HepG2 (cell line): Measurements from ENCODE around the gene ANXA5.

Experiments
- ARNT ChIP-seq: fragments of 450-650 bp; IDR thresholded peaks from 2 replicates; pipeline ENCODE4 v1.6.1; 2017
- DNMT1 ChIP-seq: sonication (generic); formaldehyde crosslinking; IDR thresholded peaks from 2 replicates; pipeline ENCODE4 v1.5.1; 2020; ENCODE audit warnings: mild to moderate bottlenecking, missing genetic modification reagents
- FOXA1 ChIP-seq, 2 experiments: fragments of 450-650 bp in 1 of 2; sonication (generic) in 1 of 2; formaldehyde crosslinking in 1 of 2; IDR thresholded peaks; 2 replicates each; pipeline versions ENCODE4 v1.4.0 to v1.6.1; 2016 to 2020; ENCODE audit warnings: missing genetic modification reagents in 1 of 2
- GABPA ChIP-seq, 2 experiments: IDR thresholded peaks; 2 replicates each; pipeline ENCODE4 v1.6.1; 2011 to 2016; ENCODE audit warnings: low read depth in 2 of 2, low read length in 1 of 2, missing biosample characterization in 1 of 2, missing genetic modification characterization in 1 of 2
- POLR2A ChIP-seq, 2 experiments: IDR thresholded peaks; 2 replicates each; pipeline ENCODE4 v1.6.1; 2011; ENCODE audit warnings: low read depth in 2 of 2, low read length in 2 of 2, mild to moderate bottlenecking in 1 of 2, moderate library complexity in 1 of 2; ENCODE audit not compliant: insufficient read depth in 1 of 2
- POLR2AphosphoS2 ChIP-seq: IDR thresholded peaks from 2 replicates; pipeline ENCODE4 v1.6.1; 2011; ENCODE audit warnings: low read depth, low read length, improper control_type of control experiment
- ZBTB33 ChIP-seq: sonication (generic); formaldehyde crosslinking; IDR thresholded peaks from 2 replicates; pipeline ENCODE4 v1.4.0; 2020; ENCODE audit warnings: missing genetic modification reagents
- ZNF121 ChIP-seq: sonication (generic); formaldehyde crosslinking; IDR thresholded peaks from 2 replicates; pipeline ENCODE4 v1.5.0; 2020; ENCODE audit warnings: mild to moderate bottlenecking, missing genetic modification reagents
- ZNF274 ChIP-seq: sonication (generic); formaldehyde crosslinking; IDR thresholded peaks from 2 replicates; pipeline ENCODE4 v1.5.1; 2020; ENCODE audit warnings: mild to moderate bottlenecking, missing genetic modification reagents

GRCh38 chr4:121737846-121738554 is 41.2 kb upstream of the ANXA5 start:
- no peak for TF ChIP-seq POLR2AphosphoS2
- TF ChIP-seq ARNT: no peak
- TF ChIP-seq DNMT1: no peak
- no peak for TF ChIP-seq FOXA1 (IDR thresholded peaks at IDR 0.05)
- no peak for TF ChIP-seq FOXA1 (CRISPR knock-in tag; IDR thresholded peaks at IDR 0.05)
- no peak for TF ChIP-seq ZBTB33 (CRISPR knock-in tag)
- no peak for TF ChIP-seq GABPA (IDR thresholded peaks at IDR 0.05; ENCODE audit: low read depth, low read length)
- TF ChIP-seq GABPA (CRISPR knock-in tag; IDR thresholded peaks at IDR 0.05; ENCODE audit: low read depth): no peak
- no peak for TF ChIP-seq POLR2A (IDR thresholded peaks at IDR 0.05; ENCODE audit: insufficient read depth in 1 of 2, low read depth in 2 of 2, low read length in 2 of 2)
- TF ChIP-seq ZNF274: no peak
- TF ChIP-seq ZNF121 (CRISPR knock-in tag): no peak
